HG03442 (cell line): ENCODE results near the gene BMERB1.
"Not testable (repeated sequence)": the region's sequence is repeated elsewhere in the genome, so short reads cannot be mapped to it uniquely, and the experiment has no call there.

Source experiments
- ATAC-seq: cut with Tn5 transposase; IDR thresholded peaks from one replicate; pipeline ENCODE4 v1.9.1; 2021; ENCODE audit warnings: mild to moderate bottlenecking, moderate library complexity; ENCODE audit not compliant: unreplicated experiment

The BMERB1 gene

GRCh38 chr16:15548482-15548891 is 114.1 kb downstream of the BMERB1 start:
- ATAC-seq, result no peak

GRCh38 chr16:15552507-15552906 is 118.1 kb downstream of the BMERB1 start:
- no peak for ATAC-seq

- no peak for ATAC-seq
These were observed 119.1 kb downstream of the BMERB1 start for GRCh38 chr16:15553313-15554088.

GRCh38 chr16:15556130-15556529 is 121.7 kb downstream of the BMERB1 start:
- no peak for ATAC-seq

- no peak for ATAC-seq
These were observed 122.9 kb downstream of the BMERB1 start for GRCh38 chr16:15557258-15557657.

GRCh38 chr16:15559176-15559575 is 124.8 kb downstream of the BMERB1 start:
- ATAC-seq, result no peak

- ATAC-seq, result no peak
These were observed 130.4 kb downstream of the BMERB1 start for GRCh38 chr16:15564604-15565339.

GRCh38 chr16:15566095-15566494 is 131.7 kb downstream of the BMERB1 start:
- no peak for ATAC-seq

- ATAC-seq, result no peak
These were observed 133.4 kb downstream of the BMERB1 start for GRCh38 chr16:15567823-15568222.

- ATAC-seq, result not testable (repeated sequence)
These were observed 136.3 kb downstream of the BMERB1 start for GRCh38 chr16:15570666-15571065.

- no peak for ATAC-seq
These were observed 137.2 kb downstream of the BMERB1 start for GRCh38 chr16:15571557-15571956.

GRCh38 chr16:15572329-15573001 is 138.1 kb downstream of the BMERB1 start:
- ATAC-seq, result no peak

GRCh38 chr16:15573274-15573895 is 139.0 kb downstream of the BMERB1 start:
- no peak for ATAC-seq

GRCh38 chr16:15573896-15574613 is 139.7 kb downstream of the BMERB1 start:
- not testable (repeated sequence) for ATAC-seq

GRCh38 chr16:15574614-15574948 is 140.2 kb downstream of the BMERB1 start:
- ATAC-seq, result no peak

- no peak for ATAC-seq
These were observed 141.1 kb downstream of the BMERB1 start for GRCh38 chr16:15575293-15576049.

- ATAC-seq, result no peak
These were observed 142.9 kb downstream of the BMERB1 start for GRCh38 chr16:15576960-15577958.

- no peak for ATAC-seq
These were observed 144.4 kb downstream of the BMERB1 start for GRCh38 chr16:15578824-15579223.
